GM12891 (cell line): ENCODE data around the gene TBX1.

Experiments
- DNase-seq: peaks from one replicate; pipeline ENCODE4 v3.0.0; 2011; ENCODE audit warnings: low spot score; ENCODE audit not compliant: insufficient read length
- FAIRE-seq: peaks from 2 replicates; lab custom pipeline; 2011; peaks lifted over from hg19 to GRCh38; lab: Jason Lieb, UNC
- PAX5 ChIP-seq: IDR thresholded peaks from 2 replicates; pipeline ENCODE4 v1.6.1; 2011; ENCODE audit warnings: low read length, moderate library complexity, mild to moderate bottlenecking; ENCODE audit not compliant: insufficient read depth, severe bottlenecking
- POLR2A ChIP-seq: IDR thresholded peaks from 2 replicates; pipeline ENCODE4 v1.6.1; 2011; ENCODE audit warnings: low read depth, low read length, control low read depth
- POLR2AphosphoS5 ChIP-seq: IDR thresholded peaks from 2 replicates; pipeline ENCODE4 v1.6.1; 2011; ENCODE audit warnings: low read depth, low read length, control low read depth
- POU2F2 ChIP-seq: IDR thresholded peaks from 2 replicates; pipeline ENCODE4 v1.6.1; 2011; ENCODE audit warnings: low read depth, mild to moderate bottlenecking, control low read depth, low read length, moderate library complexity
- SPI1 ChIP-seq: IDR thresholded peaks from 2 replicates; pipeline ENCODE4 v1.6.1; 2011; ENCODE audit warnings: low read depth, low read length, control low read depth
- TAF1 ChIP-seq: IDR thresholded peaks from 2 replicates; pipeline ENCODE4 v1.6.1; 2011; ENCODE audit warnings: low read depth, low read length, control low read depth

Gene TBX1

GRCh38 chr22:19747551-19747950 lies 13.0 kb upstream of the TBX1 start:
- TF ChIP-seq POLR2AphosphoS5: no peak
- TF ChIP-seq TAF1: no peak
- TF ChIP-seq PAX5: no peak
- no peak for TF ChIP-seq SPI1
- TF ChIP-seq POLR2A: no peak
- no peak for TF ChIP-seq POU2F2
- FAIRE-seq: no peak
- DNase-seq: no peak

- FAIRE-seq (no peak), DNase-seq (no peak)
- TF ChIP-seq PAX5 (no peak), POLR2AphosphoS5 (no peak), POLR2A (no peak), POU2F2 (no peak), TAF1 (no peak), SPI1 (no peak)
These were observed 12.4 kb upstream of the TBX1 start for GRCh38 chr22:19748139-19748538.

- TF ChIP-seq POLR2AphosphoS5: no peak
- no peak for TF ChIP-seq PAX5
- DNase-seq (no peak), FAIRE-seq (no peak)
These were observed 11.4 kb upstream of the TBX1 start for GRCh38 chr22:19748991-19749664.

- TF ChIP-seq POU2F2 (no peak), TAF1 (no peak), PAX5 (no peak), POLR2AphosphoS5 (no peak), SPI1 (no peak), POLR2A (no peak)
- DNase-seq (no peak), FAIRE-seq (no peak)
These were observed 10.7 kb upstream of the TBX1 start for GRCh38 chr22:19749876-19750275.

GRCh38 chr22:19750507-19751490 lies 9.8 kb upstream of the TBX1 start:
- TF ChIP-seq POU2F2 (no peak), SPI1 (no peak), POLR2A (no peak), TAF1 (no peak), POLR2AphosphoS5 (no peak), PAX5 (no peak)
- DNase-seq (no peak), FAIRE-seq (no peak)

- DNase-seq (no peak), FAIRE-seq (no peak)
- TF ChIP-seq POLR2A: no peak
These were observed 8.9 kb upstream of the TBX1 start for GRCh38 chr22:19751497-19752245.

GRCh38 chr22:19753090-19753842 lies 7.3 kb upstream of the TBX1 start:
- no peak for FAIRE-seq
- TF ChIP-seq SPI1: no peak
- no peak for TF ChIP-seq POLR2AphosphoS5
- no peak for TF ChIP-seq TAF1
- TF ChIP-seq POLR2A: no peak
- TF ChIP-seq POU2F2: no peak
- TF ChIP-seq PAX5: no peak
- no peak for DNase-seq

- no peak for FAIRE-seq
- TF ChIP-seq POU2F2 (no peak), POLR2A (no peak), SPI1 (no peak), TAF1 (no peak), PAX5 (no peak), POLR2AphosphoS5 (no peak)
- no peak for DNase-seq
These were observed 6.4 kb upstream of the TBX1 start for GRCh38 chr22:19753996-19754700.

- TF ChIP-seq POU2F2: no peak
- no peak for TF ChIP-seq SPI1
- TF ChIP-seq POLR2A: no peak
- TF ChIP-seq PAX5: no peak
- no peak for TF ChIP-seq POLR2AphosphoS5
- no peak for TF ChIP-seq TAF1
- DNase-seq (no peak), FAIRE-seq (no peak)
These were observed 5.9 kb upstream of the TBX1 start for GRCh38 chr22:19754701-19755144.
